SK-N-MC (cell line): ENCODE results near the gene RAB2B.

Source experiments
- EZH2 ChIP-seq: fragments of 200-600 bp; sonication (generic); IDR thresholded peaks from one replicate; pipeline ENCODE4 v1.6.1; 2017; ENCODE audit warnings: antibody characterized with exemption
- POLR2AphosphoS5 ChIP-seq: IDR thresholded peaks from 2 replicates; pipeline ENCODE4 v1.6.1; 2012; ENCODE audit warnings: mild to moderate bottlenecking, low read depth, low read length, borderline replicate concordance

DNA sequence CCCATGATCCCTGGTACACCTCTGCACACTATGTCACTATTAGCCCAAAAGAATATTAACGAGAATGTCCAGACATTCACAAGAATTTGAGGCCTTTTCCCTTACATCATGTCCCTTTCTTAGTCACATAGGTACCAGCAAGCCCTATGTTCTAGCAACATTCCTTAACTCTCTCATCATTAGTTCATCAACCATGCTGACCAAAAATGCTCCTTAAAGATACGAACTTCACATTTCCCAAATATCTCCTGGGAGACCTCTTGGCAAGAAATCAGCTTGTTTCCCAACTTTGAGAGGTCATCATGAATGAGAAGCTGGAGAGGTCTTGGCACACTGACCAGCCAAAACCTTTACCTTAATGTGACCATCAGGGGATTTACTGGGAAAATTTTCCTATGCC lies 44.7 kb upstream of the RAB2B start:
- TF ChIP-seq POLR2AphosphoS5, result no peak
- TF ChIP-seq EZH2, result no peak
